Endothelial cell of umbilical vein (primary cell): Measurements from ENCODE around the gene DAAM1. TPM values are rescaled to one million over a fixed set of nuclear protein-coding genes. Genes with fewer than 3 reads are reported as not detected.

Experiments
- BruUV-seq: library from RNA; stranded (reverse); fragments of 400-500 nt; replicated peaks from 2 replicates; lab custom pipeline; 2021; lab: Mats Ljungman, UMichigan
- CTCF ChIA-PET: fragments of 300-600, 350-600 bp; sonication (Branson Sonifier 250); formaldehyde crosslinking; loops from one replicate; lab custom pipeline; 2021; ENCODE audit warnings: antibody characterized with exemption, inconsistent platforms; lab: Charles Lee
- POLR2A ChIA-PET: fragments of 300-600, 350-600 bp; sonication (Branson Sonifier 250); formaldehyde crosslinking; loops from one replicate; lab custom pipeline; 2021; ENCODE audit warnings: antibody characterized with exemption, inconsistent platforms; lab: Charles Lee
- DNase-seq: peaks from one replicate; pipeline ENCODE4 v3.0.0-alpha.2; 2011; ENCODE audit warnings: low read depth, low spot score
- FAIRE-seq: peaks from 2 replicates; lab custom pipeline; 2011; peaks lifted over from hg19 to GRCh38; lab: Jason Lieb, UNC
- H2AFZ ChIP-seq: 2 replicates; pipeline ENCODE4 v1.6.0; 2012; ENCODE audit warnings: low read depth, low read length, control low read depth, inconsistent platforms
- H3K27ac ChIP-seq: 2 replicates; pipeline ENCODE4 v1.5.1; 2011; ENCODE audit warnings: low read depth, mild to moderate bottlenecking, control low read depth, low read length, moderate library complexity; ENCODE audit not compliant: insufficient read depth
- H3K27me3 ChIP-seq, 2 experiments: 2 replicates each; pipeline versions ENCODE4 v1.6.0 to v1.6.1; 2011; ENCODE audit warnings: low read length in 2 of 2, mixed read lengths in 1 of 2; ENCODE audit not compliant: control insufficient read depth in 2 of 2, insufficient read depth in 2 of 2
- H3K36me3 ChIP-seq, 2 experiments: 2 replicates in 1 of 2; 3 replicates in 1 of 2; pipeline ENCODE4 v1.5.1; 2011; ENCODE audit warnings: low read length in 2 of 2, mild to moderate bottlenecking in 1 of 2, moderate library complexity in 1 of 2; ENCODE audit not compliant: control insufficient read depth in 2 of 2, insufficient read depth in 2 of 2; ENCODE audit errors: extremely low read depth in 1 of 2
- H3K4me1 ChIP-seq: 3 replicates; pipeline ENCODE4 v1.5.1; 2011; ENCODE audit warnings: mild to moderate bottlenecking, low read length; ENCODE audit not compliant: control insufficient read depth, insufficient read depth; ENCODE audit errors: extremely low read depth
- H3K4me2 ChIP-seq: 2 replicates; pipeline ENCODE4 v1.6.1; 2011; ENCODE audit warnings: low read length, control low read depth, mixed read lengths; ENCODE audit not compliant: insufficient read depth
- H3K4me3 ChIP-seq, 3 experiments: fragments of 200-600 bp in 1 of 3; sonication (generic), shearing (Covaris generic) in 1 of 3; replicated peaks in 1 of 3; 2 replicates each; pipeline ENCODE4 v1.5.1; 2011 to 2016; ENCODE audit warnings: control low read depth in 3 of 3, low read length in 3 of 3, mild to moderate bottlenecking in 2 of 3, inconsistent platforms in 1 of 3, low read depth in 1 of 3, moderate library complexity in 1 of 3; ENCODE audit not compliant: insufficient read depth in 1 of 3
- H3K79me2 ChIP-seq: 2 replicates; pipeline ENCODE4 v1.6.0; 2012; ENCODE audit warnings: low read length, inconsistent platforms; ENCODE audit not compliant: control insufficient read depth, insufficient read depth
- H3K9ac ChIP-seq: replicated peaks from 2 replicates; pipeline ENCODE3; 2011; ENCODE audit warnings: low read length, control low read depth; ENCODE audit not compliant: insufficient read depth; ENCODE audit errors: extremely low read depth
- H3K9me1 ChIP-seq: replicated peaks from 3 replicates; pipeline ENCODE4 v1.6.0; 2011; ENCODE audit warnings: mild to moderate bottlenecking, low read length; ENCODE audit not compliant: control insufficient read depth, insufficient read depth; ENCODE audit errors: extremely low read depth
- H3K9me3 ChIP-seq: replicated peaks from 2 replicates; pipeline ENCODE4 v1.5.1; 2012; ENCODE audit warnings: low read length, inconsistent platforms; ENCODE audit not compliant: control insufficient read depth, insufficient read depth
- H4K20me1 ChIP-seq: replicated peaks from 2 replicates; pipeline ENCODE3; 2011; ENCODE audit warnings: mild to moderate bottlenecking, low read length; ENCODE audit not compliant: control insufficient read depth, insufficient read depth; ENCODE audit errors: extremely low read depth
- EZH2 ChIP-seq: IDR thresholded peaks from 2 replicates; pipeline ENCODE4 v1.6.1; 2012; ENCODE audit warnings: borderline replicate concordance, low read depth, mild to moderate bottlenecking, moderate library complexity, low read length, inconsistent platforms; ENCODE audit not compliant: severe bottlenecking
- FOS ChIP-seq: IDR thresholded peaks from 2 replicates; pipeline ENCODE4 v1.6.1; 2011; ENCODE audit warnings: mild to moderate bottlenecking, low read length, moderate library complexity, borderline replicate concordance; ENCODE audit not compliant: insufficient read depth
- GATA2 ChIP-seq: IDR thresholded peaks from 2 replicates; pipeline ENCODE4 v1.7.0; 2011; ENCODE audit warnings: low read depth, mild to moderate bottlenecking, moderate library complexity, mixed read lengths, low read length; ENCODE audit not compliant: insufficient read length, insufficient read depth
- JUN ChIP-seq: IDR thresholded peaks from 2 replicates; pipeline ENCODE4 v1.6.1; 2011; ENCODE audit warnings: borderline replicate concordance, low read depth; ENCODE audit not compliant: insufficient read length, insufficient read depth
- MYC ChIP-seq: IDR thresholded peaks from one replicate; pipeline ENCODE4 v1.6.1; 2011; ENCODE audit warnings: mild to moderate bottlenecking, low read depth, low read length
- POLR2A ChIP-seq: IDR thresholded peaks from 2 replicates; pipeline ENCODE4 v1.6.1; 2012; ENCODE audit warnings: low read depth, mild to moderate bottlenecking, control low read depth, low read length
- POLR2AphosphoS5 ChIP-seq: IDR thresholded peaks from 2 replicates; pipeline ENCODE4 v1.6.1; 2012; ENCODE audit warnings: low read depth, mild to moderate bottlenecking, control low read depth, low read length, moderate library complexity; ENCODE audit not compliant: insufficient read depth
- dilution Hi-C: fragments of 300-500 bp; cut with MboI; formaldehyde crosslinking; loops from one replicate; pipeline ENCODE4 v1.15.0; 2019; ENCODE audit warnings: low sequenced_read_pairs; ENCODE audit not compliant: extremely low pct_ligation_motif_present
- intact Hi-C: fragments of 100-400 bp; cut with micrococcal nuclease; formaldehyde crosslinking; loops from one replicate; pipeline ENCODE4 v1.10.0; 2022
- polyA plus RNA-seq, 4 experiments: library from polyadenylated mRNA; depleted of rRNA in 3 of 4; stranded (reverse) in 3 of 4; unstranded in 1 of 4; fragments of >200 nt; gene quantifications; 2 replicates each; pipeline versions ENCODE4 v1.2.1 to v1.2.3, GENCODE V29; 2011 to 2012; ENCODE audit warnings: missing spikeins in 1 of 4
- total RNA-seq: library from RNA; stranded (reverse); gene quantifications from 2 replicates; pipeline ENCODE4 v1.2.3, GENCODE V29; 2021
- TF ChIP-seq, protein P1 (sequence below): IDR thresholded peaks from 2 replicates; pipeline ENCODE4 v1.6.1; 2011; ENCODE audit not compliant: insufficient read depth, insufficient read length
- TF ChIP-seq, protein P2 (sequence below), 2 donors: IDR thresholded peaks; 1 replicate in 1 of 2; 2 replicates in 1 of 2; pipeline ENCODE4 v1.5.1; 2011; ENCODE audit warnings: low read length in 2 of 2, mild to moderate bottlenecking in 2 of 2, moderate library complexity in 2 of 2, control low read depth in 1 of 2, inconsistent platforms in 1 of 2, low read depth in 1 of 2; ENCODE audit not compliant: insufficient read depth in 1 of 2; ENCODE audit errors: extremely low read depth in 1 of 2

Gene DAAM1
- total and polyA plus RNA-seq, 2 donors (not counting 3 experiments of a cell fraction or from before 2014, with no cell fraction given): 10.2 to 25.3 TPM

DNA sequence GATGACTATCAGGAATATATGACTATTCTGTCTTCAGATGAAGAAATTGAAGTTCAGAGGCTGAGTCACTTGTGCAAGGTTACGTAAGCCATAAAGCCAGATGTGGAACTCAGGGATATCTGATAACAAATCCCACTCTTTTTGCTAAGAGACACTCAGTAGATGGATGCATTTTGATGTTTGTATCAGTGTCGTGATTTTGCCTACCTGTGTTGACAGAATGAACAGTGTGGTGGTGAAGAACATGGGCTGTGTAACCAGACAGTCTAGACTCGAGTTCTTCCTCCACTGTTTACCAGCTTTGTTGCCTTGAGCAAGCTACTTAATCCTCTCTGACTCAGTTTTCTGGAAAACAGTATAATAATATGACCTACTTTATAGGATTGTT, 93.9 kb downstream of the DAAM1 start:
- Histone ChIP-seq H3K27me3 (no peaks in the 10 kb centered on the region), H3K27ac (no peak overlapping the region), H3K9me1 (no peaks in the 10 kb centered on the region), H2AFZ (no peak overlapping the region), H3K4me1 (peaks cover 18% of the 10 kb centered on the region), H3K36me3 (no peaks in the 10 kb centered on the region), H3K79me2 (no peaks in the 10 kb centered on the region), H3K9me3 (no peaks in the 10 kb centered on the region), H3K4me3 (no peak overlapping the region), H4K20me1 (no peaks in the 10 kb centered on the region), H3K4me2 (no peak overlapping the region), H3K9ac (no peak overlapping the region)
- TF ChIP-seq, protein P1, sequence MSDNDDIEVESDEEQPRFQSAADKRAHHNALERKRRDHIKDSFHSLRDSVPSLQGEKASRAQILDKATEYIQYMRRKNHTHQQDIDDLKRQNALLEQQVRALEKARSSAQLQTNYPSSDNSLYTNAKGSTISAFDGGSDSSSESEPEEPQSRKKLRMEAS: no peak
- no peak for TF ChIP-seq GATA2
- no peak for FAIRE-seq
- dilution Hi-C loops: no loop called here
- no peak for DNase-seq
- CTCF ChIA-PET: no interaction called here
- BruUV-seq: no TSS peak
- POLR2A ChIA-PET: no interaction called here
- intact Hi-C loops: no loop called here

DNA sequence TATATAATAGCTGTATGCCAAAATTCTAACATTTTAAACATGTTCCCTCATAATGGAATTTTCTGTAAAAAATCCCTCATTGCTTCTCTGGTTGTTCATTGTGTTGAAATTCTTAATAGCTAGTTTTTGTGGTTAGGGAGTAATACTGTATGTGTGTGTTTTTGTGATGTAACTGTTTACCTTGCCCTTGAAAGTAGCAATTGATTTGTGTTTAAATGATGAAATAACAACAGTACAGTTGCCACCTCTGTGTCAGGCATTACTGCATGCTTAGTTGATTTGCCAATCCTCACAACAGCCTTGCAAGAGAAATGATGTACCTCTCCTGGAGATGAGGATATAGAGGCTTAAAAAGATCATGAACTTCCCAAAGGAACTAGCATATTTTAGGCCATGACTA, 94.9 kb downstream of the DAAM1 start:
- no peaks in the 10 kb centered on the region for H3K9me3 ChIP-seq
- H3K9me1 ChIP-seq: no peaks in the 10 kb centered on the region
- DNase-seq (no peak), FAIRE-seq (no peak)
- H3K4me2 ChIP-seq: no peak overlapping the region
- no peak overlapping the region for H3K4me3 ChIP-seq
- no peaks in the 10 kb centered on the region for H3K27me3 ChIP-seq
- H3K79me2 ChIP-seq: no peaks in the 10 kb centered on the region
- BruUV-seq: no TSS peak
- ChIA-PET CTCF (no interaction called here), POLR2A (no interaction called here)
- no peaks in the 10 kb centered on the region for H4K20me1 ChIP-seq
- TF ChIP-seq GATA2 (no peak), MYC (no peak), JUN (no peak), POLR2AphosphoS5 (no peak), FOS (no peak), POLR2A (no peak), EZH2 (no peak)
- TF ChIP-seq, protein P1: no peak
- TF ChIP-seq, protein P2, sequence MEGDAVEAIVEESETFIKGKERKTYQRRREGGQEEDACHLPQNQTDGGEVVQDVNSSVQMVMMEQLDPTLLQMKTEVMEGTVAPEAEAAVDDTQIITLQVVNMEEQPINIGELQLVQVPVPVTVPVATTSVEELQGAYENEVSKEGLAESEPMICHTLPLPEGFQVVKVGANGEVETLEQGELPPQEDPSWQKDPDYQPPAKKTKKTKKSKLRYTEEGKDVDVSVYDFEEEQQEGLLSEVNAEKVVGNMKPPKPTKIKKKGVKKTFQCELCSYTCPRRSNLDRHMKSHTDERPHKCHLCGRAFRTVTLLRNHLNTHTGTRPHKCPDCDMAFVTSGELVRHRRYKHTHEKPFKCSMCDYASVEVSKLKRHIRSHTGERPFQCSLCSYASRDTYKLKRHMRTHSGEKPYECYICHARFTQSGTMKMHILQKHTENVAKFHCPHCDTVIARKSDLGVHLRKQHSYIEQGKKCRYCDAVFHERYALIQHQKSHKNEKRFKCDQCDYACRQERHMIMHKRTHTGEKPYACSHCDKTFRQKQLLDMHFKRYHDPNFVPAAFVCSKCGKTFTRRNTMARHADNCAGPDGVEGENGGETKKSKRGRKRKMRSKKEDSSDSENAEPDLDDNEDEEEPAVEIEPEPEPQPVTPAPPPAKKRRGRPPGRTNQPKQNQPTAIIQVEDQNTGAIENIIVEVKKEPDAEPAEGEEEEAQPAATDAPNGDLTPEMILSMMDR (IDR thresholded peaks at IDR 0.05; ENCODE audit: extremely low read depth in 1 of 2, insufficient read depth in 1 of 2, low read depth in 1 of 2, low read length in 2 of 2): no peak
- no peak overlapping the region for H3K9ac ChIP-seq
- H2AFZ ChIP-seq: no peak overlapping the region
- dilution Hi-C loops: no loop called here
- H3K27ac ChIP-seq: no peak overlapping the region
- intact Hi-C loops: no loop called here
- H3K36me3 ChIP-seq: no peaks in the 10 kb centered on the region
- peaks cover 9% of the 10 kb centered on the region for H3K4me1 ChIP-seq
